Glutamatergic neuron (in vitro differentiated cells): Measurements from ENCODE around the gene COX10. TPM values are rescaled to one million over a fixed set of nuclear protein-coding genes. Genes with fewer than 3 reads are reported as not detected.

ENCODE experiments used
- DNase-seq: peaks from one replicate; pipeline ENCODE4 v3.0.0; 2022
- H3K27ac Mint-ChIP-seq: one replicate; pipeline ENCODE4 v1.8.0; 2020; ENCODE audit warnings: mild to moderate bottlenecking, mixed read lengths, inconsistent platforms; ENCODE audit not compliant: unreplicated experiment
- H3K27me3 Mint-ChIP-seq: one replicate; pipeline ENCODE4 v1.8.0; 2020; ENCODE audit warnings: mild to moderate bottlenecking, moderate library complexity, mixed read lengths, inconsistent platforms; ENCODE audit not compliant: unreplicated experiment
- H3K36me3 Mint-ChIP-seq: one replicate; pipeline ENCODE4 v1.8.0; 2020; ENCODE audit warnings: mild to moderate bottlenecking, mixed read lengths, inconsistent platforms; ENCODE audit not compliant: unreplicated experiment
- H3K4me1 Mint-ChIP-seq: one replicate; pipeline ENCODE4 v1.8.0; 2020; ENCODE audit warnings: mild to moderate bottlenecking, low read depth, mixed read lengths, inconsistent platforms; ENCODE audit not compliant: unreplicated experiment
- H3K4me3 Mint-ChIP-seq: one replicate; pipeline ENCODE4 v1.8.0; 2020; ENCODE audit warnings: mild to moderate bottlenecking, mixed read lengths, inconsistent platforms; ENCODE audit not compliant: unreplicated experiment
- H3K9me3 Mint-ChIP-seq: one replicate; pipeline ENCODE4 v1.8.0; 2020; ENCODE audit warnings: mild to moderate bottlenecking, moderate library complexity, mixed read lengths, inconsistent platforms; ENCODE audit not compliant: unreplicated experiment
- CTCF ChIP-seq: fragments of 200-600 bp; sonication (generic); IDR thresholded peaks from one replicate; pipeline ENCODE4 v1.5.0; 2021; ENCODE audit not compliant: partially characterized antibody, unreplicated experiment
- total RNA-seq: library from RNA; stranded (reverse); fragmentation: NEBNext Ultra II Directional; extraction: Animal tissue kit (Norgen Biotek cat#: 25700); gene quantifications from one replicate; pipeline ENCODE4 v1.2.1, GENCODE V29; 2021; ENCODE audit not compliant: unreplicated experiment

Gene COX10
- total RNA-seq, 1 donor from 2014 or later: 18.7 TPM

- no peaks in the 10 kb centered on the region for H3K9me3 Mint-ChIP-seq
- no peaks in the 10 kb centered on the region for H3K27me3 Mint-ChIP-seq
- no peaks in the 10 kb centered on the region for H3K36me3 Mint-ChIP-seq
- TF ChIP-seq CTCF: no peak
- H3K27ac Mint-ChIP-seq: no peak overlapping the region
- DNase-seq: no peak
- no peak overlapping the region for H3K4me3 Mint-ChIP-seq
- no peaks in the 10 kb centered on the region for H3K4me1 Mint-ChIP-seq
These were observed 83.4 kb downstream of the COX10 start for GRCh38 chr17:14152721-14153120.

GRCh38 chr17:14153374-14153773 lies 84.1 kb downstream of the COX10 start:
- Mint-ChIP-seq H3K4me3 (no peak overlapping the region), H3K27me3 (no peaks in the 10 kb centered on the region), H3K36me3 (no peaks in the 10 kb centered on the region), H3K27ac (no peak overlapping the region), H3K9me3 (no peaks in the 10 kb centered on the region), H3K4me1 (no peaks in the 10 kb centered on the region)
- TF ChIP-seq CTCF: no peak
- no peak for DNase-seq

GRCh38 chr17:14156689-14157088 lies 87.4 kb downstream of the COX10 start:
- H3K9me3 Mint-ChIP-seq: no peaks in the 10 kb centered on the region
- TF ChIP-seq CTCF: no peak

GRCh38 chr17:14157822-14158221 lies 88.5 kb downstream of the COX10 start:
- Mint-ChIP-seq H3K4me3 (no peak overlapping the region), H3K27me3 (no peaks in the 10 kb centered on the region), H3K36me3 (no peaks in the 10 kb centered on the region), H3K4me1 (peaks cover 3% of the 10 kb centered on the region), H3K9me3 (no peaks in the 10 kb centered on the region), H3K27ac (no peak overlapping the region)
- no peak for TF ChIP-seq CTCF
- no peak for DNase-seq

More at GRCh38 chr17:14156689-14157088, 87.4 kb downstream of the COX10 start:
- DNase-seq: no peak
- Mint-ChIP-seq H3K27ac (no peak overlapping the region), H3K4me3 (no peak overlapping the region), H3K4me1 (peaks cover under 1% of the 10 kb centered on the region), H3K27me3 (no peaks in the 10 kb centered on the region), H3K36me3 (no peaks in the 10 kb centered on the region)

- peaks cover 3% of the 10 kb centered on the region for H3K4me1 Mint-ChIP-seq
- no peaks in the 10 kb centered on the region for H3K9me3 Mint-ChIP-seq
These were observed 89.4 kb downstream of the COX10 start for GRCh38 chr17:14158707-14159106.

More at GRCh38 chr17:14158707-14159106, 89.4 kb downstream of the COX10 start:
- Mint-ChIP-seq H3K27ac (no peak overlapping the region), H3K4me3 (no peak overlapping the region), H3K27me3 (no peaks in the 10 kb centered on the region), H3K36me3 (no peaks in the 10 kb centered on the region)
- no peak for DNase-seq
- TF ChIP-seq CTCF: no peak
